Panc1 (cell line): Measurements from ENCODE around the gene SLC6A13.

Source experiments
- CTCF ChIP-seq: fragments of 450-650 bp; IDR thresholded peaks from 2 replicates; pipeline ENCODE4 v1.5.1; 2017; ENCODE audit warnings: mild to moderate bottlenecking
- POLR2AphosphoS5 ChIP-seq: IDR thresholded peaks from 2 replicates; pipeline ENCODE4 v1.6.1; 2012; ENCODE audit warnings: mild to moderate bottlenecking, low read depth, low read length, moderate library complexity
- REST ChIP-seq, 2 experiments: IDR thresholded peaks; 2 replicates each; pipeline ENCODE4 v1.6.1; 2011 to 2012; ENCODE audit warnings: low read depth in 2 of 2, control low read depth in 1 of 2, low read length in 1 of 2, mild to moderate bottlenecking in 1 of 2, moderate library complexity in 1 of 2; ENCODE audit not compliant: insufficient read depth in 1 of 2
- TCF7L2 ChIP-seq: IDR thresholded peaks from 2 replicates; pipeline ENCODE4 v1.6.1; 2011; ENCODE audit warnings: mild to moderate bottlenecking, low read depth, low read length, inconsistent platforms

- TF ChIP-seq CTCF: no peak
- TF ChIP-seq REST (IDR thresholded peaks at IDR 0.05; ENCODE audit: insufficient read depth in 1 of 2, low read depth in 2 of 2, low read length in 1 of 2): no peak
- no peak for TF ChIP-seq POLR2AphosphoS5
- no peak for TF ChIP-seq TCF7L2
These were observed 58.4 kb downstream of the SLC6A13 start for GRCh38 chr12:204261-204678.
